Retinal pigment epithelial cell (primary cell): Measurements from ENCODE around the gene CTPS1.

Source experiments
- DNase-seq: peaks from one replicate; pipeline ENCODE4 v3.0.0-alpha.2; 2010; ENCODE audit warnings: low read depth
- H3K4me3 ChIP-seq: 2 replicates; pipeline ENCODE4 v1.5.1; 2011; ENCODE audit warnings: mild to moderate bottlenecking, low read length, control low read depth, moderate library complexity
- CTCF ChIP-seq: conservative IDR thresholded peaks from 2 replicates; pipeline ENCODE4 v1.5.1; 2011; ENCODE audit warnings: low read depth, low read length, control low read depth, inconsistent platforms

Gene CTPS1

GRCh38 chr1:41033272-41033671 is 53.8 kb downstream of the CTPS1 start:
- DNase-seq: no peak
- no peak overlapping the region for H3K4me3 ChIP-seq
- no peak for TF ChIP-seq CTCF

GRCh38 chr1:41037116-41037903 is 57.8 kb downstream of the CTPS1 start:
- DNase-seq: no peak
- H3K4me3 ChIP-seq: no peak overlapping the region
- TF ChIP-seq CTCF: no peak

GRCh38 chr1:41038110-41038509 is 58.6 kb downstream of the CTPS1 start:
- H3K4me3 ChIP-seq: no peak overlapping the region
- TF ChIP-seq CTCF: peak; percentile 8
- DNase-seq: no peak

- no peak overlapping the region for H3K4me3 ChIP-seq
- DNase-seq: no peak
- TF ChIP-seq CTCF: no peak
Measured at GRCh38 chr1:41041614-41042270, 62.2 kb downstream of the CTPS1 start.

- DNase-seq: no peak
- no peak overlapping the region for H3K4me3 ChIP-seq
- TF ChIP-seq CTCF: no peak
Measured at GRCh38 chr1:41044187-41044586, 64.7 kb downstream of the CTPS1 start.

- H3K4me3 ChIP-seq: no peak overlapping the region
- peak; percentile 41 for DNase-seq
Measured at GRCh38 chr1:41045740-41046139, 66.2 kb downstream of the CTPS1 start.

More at GRCh38 chr1:41045740-41046139, 66.2 kb downstream of the CTPS1 start:
- TF ChIP-seq CTCF: no peak
